SK-N-SH treated with all-trans-retinoic acid at 6 μM for 48 hours (cell line): ENCODE data around the gene GFI1.

Source experiments
- ARNTL ChIP-seq: fragments of 450-650 bp; formaldehyde crosslinking; IDR thresholded peaks from 2 replicates; pipeline ENCODE4 v1.5.0; 2020; ENCODE audit warnings: low read depth, mild to moderate bottlenecking, moderate library complexity, borderline replicate concordance
- RARB ChIP-seq: fragments of 250-450 bp; sonication (Bioruptor Pico); IDR thresholded peaks from 2 replicates; pipeline ENCODE4 v1.8.0; 2021; ENCODE audit warnings: mild to moderate bottlenecking, moderate library complexity

DNA sequence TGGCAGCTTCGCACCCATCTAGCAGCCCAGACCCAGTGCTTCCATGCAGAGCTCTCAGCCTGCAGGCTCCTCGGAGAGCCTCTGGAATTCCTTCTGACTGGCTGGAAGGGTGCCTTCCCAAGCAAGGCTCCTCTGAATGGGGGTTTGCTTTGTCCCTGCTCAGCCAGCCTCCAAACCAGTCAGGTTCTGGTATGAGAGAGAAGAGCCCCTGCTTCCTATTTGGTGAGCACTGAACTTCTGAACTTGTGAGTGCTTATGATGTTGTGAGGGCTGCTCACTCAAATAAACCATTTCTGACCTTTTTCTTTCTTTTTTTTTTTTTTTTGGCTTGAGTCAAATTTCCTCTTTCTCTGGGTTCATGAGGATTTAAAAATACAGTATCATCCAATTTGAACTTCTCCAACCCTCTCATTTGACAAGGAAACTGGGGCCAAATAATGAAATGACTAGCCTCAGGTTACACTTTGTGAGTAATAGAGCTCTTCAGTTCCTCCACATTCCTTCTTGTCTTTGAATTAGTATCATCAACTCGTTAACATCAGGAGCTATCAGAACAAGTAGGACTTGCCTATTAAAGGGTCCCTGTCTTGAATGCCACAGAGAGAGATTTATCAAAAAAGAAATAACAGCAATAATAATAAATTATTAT is 39.6 kb downstream of the GFI1 start:
- TF ChIP-seq ARNTL (CRISPR knock-in tag) (no peak), RARB (CRISPR knock-in tag) (no peak)
